Right hindlimb (tissue), 1 donor: ENCODE results near the gene PTPN2.
"Not testable (repeated sequence)": the region's sequence is repeated elsewhere in the genome, so short reads cannot be mapped to it uniquely, and the experiment has no call there.

Experiments used
- DNase-seq: peaks from one replicate; pipeline ENCODE4 v3.0.0-alpha.2; 2018

PTPN2 gene

GRCh38 chr18:12820506-12820905, 63.5 kb downstream of the PTPN2 start:
- DNase-seq: peak; percentile 65

GRCh38 chr18:12819841-12820240, 64.2 kb downstream of the PTPN2 start:
- DNase-seq: peak; percentile 29

- DNase-seq: no peak
These were observed 64.7 kb downstream of the PTPN2 start for GRCh38 chr18:12819322-12819721.

GRCh38 chr18:12818243-12818642, 65.8 kb downstream of the PTPN2 start:
- no peak for DNase-seq

GRCh38 chr18:12816451-12816850, 67.6 kb downstream of the PTPN2 start:
- no peak for DNase-seq

GRCh38 chr18:12811191-12811950, 72.7 kb downstream of the PTPN2 start:
- DNase-seq: no peak

- no peak for DNase-seq
These were observed 80.7 kb downstream of the PTPN2 start for GRCh38 chr18:12803069-12803936.

GRCh38 chr18:12802538-12802937, 81.5 kb downstream of the PTPN2 start:
- DNase-seq: no peak

- no peak for DNase-seq
These were observed 87.6 kb downstream of the PTPN2 start for GRCh38 chr18:12796448-12796847.

- no peak for DNase-seq
These were observed 92.4 kb downstream of the PTPN2 start for GRCh38 chr18:12791610-12792009.

GRCh38 chr18:12786669-12787068, 97.4 kb downstream of the PTPN2 start:
- DNase-seq: no peak

GRCh38 chr18:12783524-12783923, 100.5 kb downstream of the PTPN2 start:
- no peak for DNase-seq

- DNase-seq: no peak
These were observed 101.5 kb downstream of the PTPN2 start for GRCh38 chr18:12782521-12782920.

- no peak for DNase-seq
These were observed 104.6 kb downstream of the PTPN2 start for GRCh38 chr18:12779456-12779855.

GRCh38 chr18:12779043-12779442, 105.0 kb downstream of the PTPN2 start:
- no peak for DNase-seq

GRCh38 chr18:12777500-12777944, 106.5 kb downstream of the PTPN2 start:
- no peak for DNase-seq

- no peak for DNase-seq
These were observed 107.1 kb downstream of the PTPN2 start for GRCh38 chr18:12776821-12777471.

GRCh38 chr18:12776415-12776814, 107.6 kb downstream of the PTPN2 start:
- not testable (repeated sequence) for DNase-seq

- no peak for DNase-seq
These were observed 109.1 kb downstream of the PTPN2 start for GRCh38 chr18:12774982-12775381.

- DNase-seq: no peak
These were observed 110.7 kb downstream of the PTPN2 start for GRCh38 chr18:12773369-12773768.

- no peak for DNase-seq
These were observed 111.9 kb downstream of the PTPN2 start for GRCh38 chr18:12772111-12772510.

- DNase-seq: no peak
These were observed 113.4 kb downstream of the PTPN2 start for GRCh38 chr18:12770469-12771219.
